ENCODE results near the gene LCN12. TPM values are rescaled to one million over a fixed set of nuclear protein-coding genes. Genes with fewer than 3 reads are reported as not detected.

LCN12 gene
- polyA plus RNA-seq, 3 donors, result 0.29 TPM; not detected in 2

- peaks cover 49% of the 10 kb centered on the region for H4K20me1 ChIP-seq (ENCODE audit: insufficient read depth, low read length)
- Mint-ChIP-seq H3K36me3 (peaks cover 26 to 47% of the 10 kb centered on the region in 2 donors), H3K27ac (peak overlapping the region in 1 of 7 donors; percentile 72), H3K9me3 (peaks cover 0 to 3% (median 0%) of the 10 kb centered on the region in 7 donors), H3K4me1 (peaks cover 24% of the 10 kb centered on the region), H3K27me3 (ENCODE audit: low read depth in 3 of 3) (no peaks in the 10 kb centered on the region), H3K4me3 (no peak overlapping the region)
- H3K27me3 ChIP-seq (ENCODE audit: control insufficient read depth in 2 of 2, insufficient read depth in 2 of 2, low read length in 2 of 2), result no peaks in the 10 kb centered on the region
- WGBS (ENCODE audit: insufficient coverage), result 97% methylated on average over 28 of the region's 28 CpGs
- peaks cover 20% of the 10 kb centered on the region for H3K79me2 ChIP-seq (ENCODE audit: insufficient read depth, low read length)
- no peak overlapping the region for H3K4me3 ChIP-seq (replicated peaks in 1 of 3; ENCODE audit: low read depth in 2 of 3, low read length in 3 of 3)
- H3K27ac ChIP-seq (ENCODE audit: low read depth in 1 of 2, low read length in 2 of 2), result no peak overlapping the region
- H3K9ac ChIP-seq (ENCODE audit: insufficient read depth, low read length, poor library complexity, severe bottlenecking), result no peak overlapping the region
- peaks cover 39 to 48% of the 10 kb centered on the region in 2 donors for H3K36me3 ChIP-seq (replicated peaks in 1 of 2; ENCODE audit: control insufficient read depth in 1 of 2, insufficient read depth in 2 of 2, low read length in 2 of 2)
- intact Hi-C loops (cut with micrococcal nuclease), result no loop called here
- DNase-seq, result no peak
- no peaks in the 10 kb centered on the region for H3K9me3 ChIP-seq (replicated peaks in 1 of 2; ENCODE audit: control insufficient read depth in 1 of 2, insufficient read depth in 1 of 2, low read length in 2 of 2)
- H3K4me1 ChIP-seq (ENCODE audit: control insufficient read depth in 1 of 2, insufficient read depth in 2 of 2, low read length in 2 of 2), result peaks cover 23 to 30% of the 10 kb centered on the region in 2 donors
- no peak for TF ChIP-seq CTCF (IDR thresholded peaks at IDR 0.05)
- H3K4me2 ChIP-seq (replicated peaks; ENCODE audit: extremely low read depth, low read length, poor library complexity, severe bottlenecking), result no peak overlapping the region
- no peak overlapping the region for H2AFZ ChIP-seq (ENCODE audit: insufficient read depth, low read depth, low read length, poor library complexity, severe bottlenecking)
Observed at GRCh38 chr9:136939431-136939995, 12.6 kb upstream of the LCN12 start.

DNA sequence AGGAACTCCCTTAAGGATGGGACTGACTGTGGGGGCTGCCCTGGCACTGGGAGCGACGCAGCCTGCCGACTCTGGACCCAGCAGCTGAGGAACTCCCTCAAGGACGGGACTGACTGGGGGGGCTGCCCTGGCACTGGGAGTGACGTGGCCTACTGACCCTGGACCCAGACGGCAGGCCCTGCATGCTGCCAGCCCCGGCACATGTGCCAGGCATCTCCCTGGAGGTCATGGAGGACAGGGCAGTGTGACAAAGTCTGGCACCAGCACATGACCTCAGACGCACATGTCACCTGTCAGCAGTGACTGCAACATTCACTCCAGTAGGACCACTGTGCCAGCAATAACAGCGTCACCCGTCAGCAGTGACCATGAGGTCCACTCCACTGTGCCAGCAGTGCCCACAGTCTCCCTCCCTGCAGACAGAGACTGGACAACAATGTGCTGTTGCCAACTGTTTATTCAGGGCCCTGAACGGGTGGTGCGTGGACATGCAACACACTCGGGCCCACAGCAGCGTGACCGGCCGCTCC is 12.0 kb upstream of the LCN12 start:
- intact Hi-C loops (cut with micrococcal nuclease), result loop anchor here (10.0 kb wide), 3 partner anchors 95 to 135 kb away; partner anchors contain the start of genes AJM1 (in 1 of the 2), FUT7 (in 1 of the 2), PHPT1 (in 1 of the 2) and RABL6 (in 1 of the 2)
- Mint-ChIP-seq H3K9me3 (peaks cover 0 to 3% (median 0%) of the 10 kb centered on the region in 7 donors), H3K36me3 (peaks cover 26 to 47% of the 10 kb centered on the region in 2 donors), H3K4me1 (peaks cover 23% of the 10 kb centered on the region), H3K27me3 (ENCODE audit: low read depth in 3 of 3) (peaks cover 0 to 4% (median 0%) of the 10 kb centered on the region in 3 donors), H3K27ac (no peak overlapping the region), H3K4me3 (no peak overlapping the region)
- Histone ChIP-seq H3K79me2 (ENCODE audit: insufficient read depth, low read length) (peaks cover 20% of the 10 kb centered on the region), H3K36me3 (replicated peaks in 1 of 2; ENCODE audit: control insufficient read depth in 1 of 2, insufficient read depth in 2 of 2, low read length in 2 of 2) (peaks cover 39 to 48% of the 10 kb centered on the region in 2 donors), H4K20me1 (ENCODE audit: insufficient read depth, low read length) (peaks cover 49% of the 10 kb centered on the region), H3K27ac (ENCODE audit: low read depth in 1 of 2, low read length in 2 of 2) (no peak overlapping the region), H3K4me3 (replicated peaks in 1 of 3; ENCODE audit: low read depth in 2 of 3, low read length in 3 of 3) (no peak overlapping the region), H3K27me3 (ENCODE audit: control insufficient read depth in 2 of 2, insufficient read depth in 2 of 2, low read length in 2 of 2) (no peaks in the 10 kb centered on the region), H3K9ac (ENCODE audit: insufficient read depth, low read length, poor library complexity, severe bottlenecking) (no peak overlapping the region), H3K9me3 (replicated peaks in 1 of 2; ENCODE audit: control insufficient read depth in 1 of 2, insufficient read depth in 1 of 2, low read length in 2 of 2) (no peaks in the 10 kb centered on the region), H3K4me2 (replicated peaks; ENCODE audit: extremely low read depth, low read length, poor library complexity, severe bottlenecking) (no peak overlapping the region), H2AFZ (ENCODE audit: insufficient read depth, low read depth, low read length, poor library complexity, severe bottlenecking) (no peak overlapping the region), H3K4me1 (ENCODE audit: control insufficient read depth in 1 of 2, insufficient read depth in 2 of 2, low read length in 2 of 2) (peaks cover 20 to 29% of the 10 kb centered on the region in 2 donors)
- WGBS (ENCODE audit: insufficient coverage), result 88% methylated on average over 16 of the region's 16 CpGs
- no peak for TF ChIP-seq CTCF (IDR thresholded peaks at IDR 0.05)
- no peak for DNase-seq
